Hematopoietic multipotent progenitor cell treated with erythropoietin and hydrocortisone succinate and interleukin-3 and kit ligand, for 6 days (in vitro differentiated cells): ENCODE measurements around the gene SCN7A.

Experiments used
- DNase-seq: peaks from one replicate; pipeline ENCODE4 v3.0.0-alpha.2; 2015

Gene SCN7A

DNA sequence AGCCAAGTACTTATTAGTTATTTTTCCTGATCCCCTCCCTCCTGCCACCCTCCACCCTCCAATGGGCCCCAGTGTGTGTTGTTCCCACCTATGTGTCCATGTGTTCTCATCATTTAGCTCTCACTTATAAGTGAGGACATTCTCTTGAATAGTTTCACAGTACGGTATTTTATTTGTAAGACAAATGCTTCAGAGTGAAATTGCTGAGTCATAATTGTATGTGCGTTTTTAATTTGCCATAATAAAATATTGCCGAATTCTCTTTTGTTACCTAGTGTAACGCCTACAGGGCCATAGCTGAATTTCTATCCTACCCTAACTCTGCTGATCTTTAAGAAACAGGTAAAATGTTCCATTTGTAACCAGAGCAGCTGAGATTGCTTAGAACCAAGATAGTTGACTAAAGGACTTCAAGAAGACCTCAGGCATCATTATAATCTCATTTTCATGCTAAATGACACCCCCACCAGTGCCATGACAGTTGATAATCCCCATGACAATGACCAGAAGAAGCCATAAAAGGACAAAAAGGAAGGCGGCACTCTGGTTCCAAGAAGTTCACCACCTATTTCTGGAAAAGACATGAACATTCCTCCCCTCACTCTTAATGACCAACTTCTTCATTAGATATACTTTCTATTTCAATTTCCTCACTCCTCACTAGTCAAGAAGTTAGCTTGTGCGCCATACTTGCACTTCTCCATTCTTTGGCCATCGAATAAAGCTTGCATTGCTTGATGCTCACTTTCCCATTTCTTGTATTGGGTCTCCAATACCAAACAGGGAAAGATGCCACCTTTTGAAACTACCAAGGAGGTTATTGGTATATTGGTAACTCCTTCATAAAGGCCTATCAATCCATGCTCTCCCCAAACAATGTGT lies 136.7 kb downstream of the SCN7A start:
- no peak for DNase-seq
